ENCODE data around the gene CRYBA2. TPM values are rescaled to one million over a fixed set of nuclear protein-coding genes. Genes with fewer than 3 reads are reported as not detected.
A peak's percentile ranks its signal among the peaks of the same experiment; 100 is the strongest.

Gene CRYBA2
- total RNA-seq, 2 donors from 2014 or later, result not detected

- no peak overlapping the region for H3K27ac Mint-ChIP-seq
- DNase-seq (no peak), ATAC-seq (replicated peaks in 1 of 2) (no peak)
- H3K9me3 Mint-ChIP-seq, result no peaks in the 10 kb centered on the region
- H3K4me1 Mint-ChIP-seq (ENCODE audit: low read depth), result peaks cover 35% of the 10 kb centered on the region
- no peaks in the 10 kb centered on the region for H3K36me3 Mint-ChIP-seq (ENCODE audit: insufficient read depth in 2 of 2)
- H3K4me3 Mint-ChIP-seq, result no peak overlapping the region
- H3K27me3 Mint-ChIP-seq (ENCODE audit: low read depth), result peaks cover 77% of the 10 kb centered on the region
Measured at GRCh38 chr2:219000569-219000960, 7.3 kb upstream of the CRYBA2 start.

DNA sequence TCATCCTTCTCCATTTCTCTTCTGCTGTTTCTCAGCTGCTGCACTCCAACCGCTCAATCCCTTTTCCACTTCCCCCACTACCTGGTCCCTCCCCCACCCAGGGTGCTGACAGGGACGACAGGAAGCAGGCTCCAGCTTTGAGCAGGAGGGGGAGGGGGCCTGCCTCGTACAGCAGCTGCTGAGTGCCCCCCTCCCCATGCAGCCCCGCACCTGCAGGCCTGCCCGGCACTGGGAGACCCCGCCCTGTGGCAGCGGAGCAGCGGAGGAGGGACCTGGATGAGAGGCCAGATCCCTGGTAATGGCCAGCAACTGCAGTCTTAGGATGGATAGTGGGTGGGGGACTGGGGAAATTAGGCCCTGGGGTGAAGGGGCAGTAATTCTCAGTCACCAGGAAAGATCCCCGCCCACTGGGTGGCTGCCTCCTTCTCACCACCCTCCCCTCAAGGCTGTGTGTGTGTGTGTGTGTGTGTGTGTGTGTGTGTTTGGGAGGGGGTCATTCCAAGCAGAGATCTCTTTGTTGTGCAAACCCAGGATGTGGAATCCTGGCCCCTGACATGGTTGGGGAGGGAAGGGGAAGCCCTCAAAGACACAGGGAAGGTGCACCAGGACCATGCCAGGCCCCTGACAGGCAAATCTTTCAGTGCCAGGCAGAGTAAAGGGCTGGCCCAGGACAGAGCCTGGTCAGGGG, 6.8 kb upstream of the CRYBA2 start:
- DNase-seq (no peak), ATAC-seq (replicated peaks in 1 of 2) (no peak)
- no peak overlapping the region for H3K27ac Mint-ChIP-seq
- H3K4me1 Mint-ChIP-seq (ENCODE audit: low read depth), result peaks cover 37% of the 10 kb centered on the region
- no peaks in the 10 kb centered on the region for H3K36me3 Mint-ChIP-seq (ENCODE audit: insufficient read depth in 2 of 2)
- no peaks in the 10 kb centered on the region for H3K9me3 Mint-ChIP-seq
- peaks cover 77% of the 10 kb centered on the region for H3K27me3 Mint-ChIP-seq (ENCODE audit: low read depth)
- no peak overlapping the region for H3K4me3 Mint-ChIP-seq

DNA sequence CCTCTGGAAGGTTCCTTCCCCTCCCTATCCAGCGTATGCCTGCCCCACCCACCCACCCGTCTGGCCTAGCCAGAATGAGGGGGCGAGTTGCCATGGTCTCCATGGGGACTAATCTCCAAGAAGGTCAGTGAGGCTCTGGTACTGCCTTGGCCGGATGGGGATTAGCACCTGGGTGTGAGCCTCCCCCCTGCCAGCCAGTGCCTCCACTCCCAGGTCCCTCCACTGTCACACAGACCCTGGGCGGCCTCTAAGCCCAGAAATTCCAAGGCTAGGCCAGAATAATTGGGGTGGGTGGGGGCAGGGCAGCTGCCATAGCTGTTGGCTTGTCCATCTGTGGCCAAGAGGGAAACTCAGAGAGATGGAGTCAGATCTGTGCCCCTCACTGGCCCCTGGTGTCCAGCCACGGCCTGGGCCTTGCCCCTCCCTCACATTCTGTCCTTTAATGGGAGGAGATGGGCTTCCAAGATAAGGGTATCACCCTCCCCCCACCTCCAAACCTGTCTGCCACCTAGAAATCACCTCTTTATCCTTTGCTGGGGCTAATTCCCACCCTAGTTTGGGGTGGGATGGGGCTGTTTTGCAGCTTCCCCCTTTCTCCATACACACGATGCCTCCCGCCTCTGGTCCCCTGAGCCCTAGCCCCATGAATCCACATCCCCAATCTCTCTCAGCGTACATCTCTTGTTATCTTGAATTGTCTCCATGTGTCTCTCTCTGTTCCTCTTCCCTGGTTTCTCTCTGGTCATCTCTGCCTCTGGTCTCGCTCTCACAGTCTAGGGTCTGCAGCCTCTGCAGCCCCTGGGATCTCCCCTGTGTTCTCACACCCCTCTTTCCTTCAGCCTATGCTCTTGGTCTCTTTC, 6.0 kb upstream of the CRYBA2 start:
- no peak overlapping the region for H3K4me3 Mint-ChIP-seq
- H3K27ac Mint-ChIP-seq, result no peak overlapping the region
- H3K9me3 Mint-ChIP-seq, result no peaks in the 10 kb centered on the region
- DNase-seq, result no peak
- no peak for ATAC-seq (replicated peaks in 1 of 2)
- peaks cover 77% of the 10 kb centered on the region for H3K27me3 Mint-ChIP-seq (ENCODE audit: low read depth)
- H3K36me3 Mint-ChIP-seq (ENCODE audit: insufficient read depth in 2 of 2), result no peaks in the 10 kb centered on the region
- H3K4me1 Mint-ChIP-seq (ENCODE audit: low read depth), result peaks cover 37% of the 10 kb centered on the region

DNA sequence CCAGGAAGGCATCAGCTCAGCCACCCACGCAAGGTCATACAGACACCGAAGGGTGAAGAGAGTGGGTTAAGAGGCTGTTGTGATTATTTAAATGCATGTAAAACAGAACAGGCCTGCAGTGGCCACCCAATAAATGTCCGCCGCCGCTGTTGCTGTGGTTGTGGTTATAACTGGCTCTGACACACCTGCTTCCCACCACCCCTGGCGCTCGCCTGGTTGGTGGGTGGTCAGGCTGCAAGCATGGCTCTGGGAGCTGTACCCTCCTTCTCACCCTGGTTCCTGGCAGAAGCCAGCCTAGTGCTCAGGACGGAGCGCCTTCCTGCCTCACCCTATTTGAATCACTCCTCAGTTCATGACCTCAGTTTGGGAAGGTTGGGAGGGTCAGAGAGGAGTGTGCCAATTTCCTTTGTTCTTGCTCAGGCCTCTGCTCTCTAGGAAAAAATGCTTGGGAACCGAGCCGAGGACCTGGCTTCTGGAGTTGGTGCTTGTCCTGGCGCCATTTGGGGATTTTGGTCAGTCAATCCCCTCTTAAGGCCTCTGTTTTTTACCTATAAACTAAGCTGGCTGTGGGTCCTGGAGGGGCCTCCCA, 5.3 kb upstream of the CRYBA2 start:
- H3K27ac Mint-ChIP-seq, result no peak overlapping the region
- H3K27me3 Mint-ChIP-seq (ENCODE audit: low read depth), result peaks cover 76% of the 10 kb centered on the region
- no peaks in the 10 kb centered on the region for H3K9me3 Mint-ChIP-seq
- no peak overlapping the region for H3K4me3 Mint-ChIP-seq
- ATAC-seq (replicated peaks in 1 of 2), result no peak
- H3K36me3 Mint-ChIP-seq (ENCODE audit: insufficient read depth in 2 of 2), result no peaks in the 10 kb centered on the region
- DNase-seq, result no peak
- H3K4me1 Mint-ChIP-seq (ENCODE audit: low read depth), result peaks cover 29% of the 10 kb centered on the region

DNA sequence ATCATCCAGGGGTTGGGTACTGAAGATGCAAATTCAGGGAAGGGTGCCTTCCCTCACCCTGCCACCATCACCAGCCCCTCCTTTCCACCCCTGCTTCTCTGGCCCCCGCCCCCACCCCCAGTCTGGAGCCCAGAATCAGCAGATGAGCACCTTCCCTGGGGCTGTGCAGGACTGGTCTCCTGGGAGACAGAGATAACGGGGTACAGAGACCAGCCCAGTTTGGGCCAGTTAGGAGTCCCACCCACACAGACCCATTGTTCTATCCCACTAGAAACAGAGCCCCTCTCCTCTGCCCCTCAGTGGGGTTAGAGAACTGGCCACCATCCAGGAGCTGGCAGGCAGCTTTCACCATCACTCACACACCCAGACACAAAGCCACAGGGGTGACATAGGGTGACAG, 4.5 kb upstream of the CRYBA2 start:
- Mint-ChIP-seq H3K4me1 (ENCODE audit: low read depth) (peaks cover 23% of the 10 kb centered on the region), H3K27ac (no peak overlapping the region)

DNA sequence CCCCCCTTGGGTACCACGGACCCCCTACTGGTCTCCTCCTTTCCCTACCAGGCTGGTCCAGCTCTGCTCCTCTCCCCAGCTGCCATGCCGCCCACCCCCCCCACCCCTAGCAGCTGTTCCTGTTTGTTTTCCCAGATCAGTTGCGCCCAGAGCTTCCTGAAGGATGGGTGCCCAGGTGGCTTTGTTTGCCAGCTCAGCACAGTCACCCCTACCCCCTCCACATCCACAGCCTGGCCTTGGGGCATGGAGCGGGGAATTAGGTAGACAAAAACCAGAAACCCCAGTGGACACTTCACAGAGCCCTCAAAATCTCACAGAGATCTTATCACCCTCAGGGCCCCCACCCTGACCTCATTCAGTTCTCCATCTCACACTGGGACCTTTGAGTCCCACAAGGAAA, 3.7 kb upstream of the CRYBA2 start:
- ATAC-seq (replicated peaks in 1 of 2), result no peak
- H3K27ac Mint-ChIP-seq, result no peak overlapping the region
- no peaks in the 10 kb centered on the region for H3K9me3 Mint-ChIP-seq
- no peak overlapping the region for H3K4me3 Mint-ChIP-seq
- peaks cover 67% of the 10 kb centered on the region for H3K27me3 Mint-ChIP-seq (ENCODE audit: low read depth)
- H3K36me3 Mint-ChIP-seq (ENCODE audit: insufficient read depth in 2 of 2), result no peaks in the 10 kb centered on the region
- no peak for DNase-seq
- peaks cover 18% of the 10 kb centered on the region for H3K4me1 Mint-ChIP-seq (ENCODE audit: low read depth)

More for the DNA sequence above, 4.5 kb upstream of the CRYBA2 start:
- ATAC-seq (replicated peaks in 1 of 2) (no peak), DNase-seq (no peak)
- H3K27me3 Mint-ChIP-seq (ENCODE audit: low read depth), result peaks cover 68% of the 10 kb centered on the region
- no peaks in the 10 kb centered on the region for H3K36me3 Mint-ChIP-seq (ENCODE audit: insufficient read depth in 2 of 2)
- H3K9me3 Mint-ChIP-seq, result no peaks in the 10 kb centered on the region
- H3K4me3 Mint-ChIP-seq, result no peak overlapping the region

DNA sequence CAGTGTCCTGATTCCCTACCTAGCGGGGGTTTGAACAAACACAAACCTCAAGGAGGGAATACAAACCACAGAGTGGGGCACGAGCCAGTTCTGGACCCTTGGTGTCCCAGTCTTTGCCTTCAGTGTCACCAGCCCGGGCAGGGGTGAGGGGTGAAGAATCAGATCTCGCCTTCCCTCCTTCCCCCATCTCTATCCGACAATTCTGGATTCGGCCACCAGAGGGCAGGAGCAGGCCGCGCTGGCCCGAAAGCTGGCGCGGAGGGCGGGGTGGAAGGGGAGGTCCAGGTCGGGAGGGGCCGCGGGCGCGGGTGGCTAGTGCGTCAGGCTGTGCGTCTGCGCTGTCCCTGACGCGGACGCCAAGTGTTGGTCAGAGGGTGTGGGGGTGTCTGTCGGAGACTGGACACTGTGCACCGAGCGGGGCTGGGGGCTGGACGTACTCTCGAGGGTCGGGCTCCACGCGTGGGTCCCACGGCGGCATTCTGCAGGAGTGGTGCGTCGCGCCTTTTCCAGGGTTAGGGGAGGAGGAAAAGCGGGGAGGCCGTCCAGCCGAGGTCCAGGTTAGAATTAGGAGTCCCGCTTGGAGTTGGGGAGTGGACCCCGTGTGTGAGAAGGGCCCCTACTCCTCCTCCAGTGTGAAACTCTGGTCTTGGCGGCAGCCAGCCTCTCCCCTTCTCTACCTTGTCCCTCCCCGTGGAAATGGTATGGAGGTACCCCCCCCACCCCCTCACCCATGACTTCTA, 2.9 kb upstream of the CRYBA2 start:
- Mint-ChIP-seq H3K27me3 (ENCODE audit: low read depth) (peaks cover 74% of the 10 kb centered on the region), H3K36me3 (ENCODE audit: insufficient read depth in 2 of 2) (no peaks in the 10 kb centered on the region), H3K4me3 (peak overlapping the region; percentile 40 to 45), H3K4me1 (ENCODE audit: low read depth) (peaks cover 18% of the 10 kb centered on the region), H3K27ac (no peak overlapping the region), H3K9me3 (no peaks in the 10 kb centered on the region)
- ATAC-seq (replicated peaks in 1 of 2) (peak; percentile 78 to 79), DNase-seq (peak; percentile 88 to 89)

GRCh38 chr2:218995561-218995960, 2.3 kb upstream of the CRYBA2 start:
- Mint-ChIP-seq H3K4me1 (ENCODE audit: low read depth) (peaks cover 18% of the 10 kb centered on the region), H3K27me3 (ENCODE audit: low read depth) (peaks cover 80% of the 10 kb centered on the region), H3K9me3 (no peaks in the 10 kb centered on the region), H3K36me3 (ENCODE audit: insufficient read depth in 2 of 2) (no peaks in the 10 kb centered on the region), H3K27ac (no peak overlapping the region), H3K4me3 (peak overlapping the region in 1 of 2 donors; percentile 39)
- ATAC-seq (replicated peaks in 1 of 2) (peak; percentile 22 to 23), DNase-seq (no peak)

DNA sequence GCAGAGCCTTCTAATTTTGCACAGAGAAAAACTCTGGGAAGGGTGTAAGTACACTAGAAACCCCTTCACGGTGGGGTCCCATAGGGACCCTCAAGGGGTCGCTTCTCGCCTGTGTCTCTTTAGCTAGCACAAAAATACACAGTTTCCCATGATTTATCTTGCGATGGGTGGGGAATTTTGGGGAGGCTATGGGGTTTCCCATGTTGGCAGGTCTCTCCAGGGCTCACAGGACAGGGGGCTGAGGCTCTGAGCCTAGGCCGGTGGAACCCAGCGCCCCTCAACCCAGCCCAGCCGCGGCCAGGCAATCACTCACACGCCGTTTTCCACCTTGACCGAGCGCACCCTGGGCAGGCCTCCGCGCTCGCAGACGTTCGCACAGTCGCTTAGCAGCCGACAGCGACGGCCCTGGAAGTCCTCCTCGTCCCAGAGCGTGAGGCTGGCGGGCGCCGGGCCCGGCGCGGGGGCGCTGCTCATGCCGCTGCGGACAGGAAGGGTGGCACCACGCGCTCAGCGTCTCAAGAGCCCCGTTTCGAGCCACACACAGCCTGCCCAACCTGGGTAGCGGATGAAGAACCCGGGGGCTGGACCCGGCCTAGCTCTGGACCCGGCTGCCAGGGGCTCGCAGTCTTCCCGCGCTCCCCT, 398 bp downstream of the CRYBA2 start:
- ATAC-seq (replicated peaks in 1 of 2), result peak; percentile 8 to 12
- Mint-ChIP-seq H3K27ac (no peak overlapping the region), H3K36me3 (ENCODE audit: insufficient read depth in 2 of 2) (no peaks in the 10 kb centered on the region), H3K9me3 (no peaks in the 10 kb centered on the region), H3K4me3 (peak overlapping the region in 1 of 2 donors; percentile 42), H3K4me1 (ENCODE audit: low read depth) (peaks cover 11% of the 10 kb centered on the region), H3K27me3 (ENCODE audit: low read depth) (peaks cover 83% of the 10 kb centered on the region)
- no peak for DNase-seq

GRCh38 chr2:218992196-218992595, 1.0 kb downstream of the CRYBA2 start:
- H3K4me3 Mint-ChIP-seq, result no peak overlapping the region
- no peaks in the 10 kb centered on the region for H3K36me3 Mint-ChIP-seq (ENCODE audit: insufficient read depth in 2 of 2)
- H3K4me1 Mint-ChIP-seq (ENCODE audit: low read depth), result peaks cover 11% of the 10 kb centered on the region

DNA sequence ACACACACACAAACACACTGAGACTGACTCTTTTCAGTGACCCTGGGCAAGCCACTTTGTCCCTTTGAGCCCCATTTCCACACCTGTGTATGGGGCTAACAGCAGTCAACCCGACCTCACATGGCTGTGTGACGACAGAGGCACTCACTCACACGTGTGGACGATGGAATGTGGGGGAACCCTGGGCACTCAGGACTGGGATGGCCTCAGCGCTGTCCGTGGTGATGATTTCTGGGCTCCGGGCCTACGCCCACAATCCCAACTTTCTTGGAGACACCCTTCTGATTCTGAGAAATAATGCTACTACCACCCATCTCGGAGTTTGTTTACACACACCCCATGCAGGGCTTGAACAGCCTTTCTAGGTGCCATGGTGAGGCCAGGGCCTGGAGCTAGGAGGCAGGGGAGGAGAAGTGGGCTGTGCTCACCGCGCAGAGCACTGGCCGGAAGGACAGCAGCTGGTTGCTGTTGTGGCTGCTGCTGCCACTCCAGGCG, 1.5 kb downstream of the CRYBA2 start:
- ATAC-seq (replicated peaks in 1 of 2) (no peak), DNase-seq (no peak)
- H3K36me3 Mint-ChIP-seq (ENCODE audit: insufficient read depth in 2 of 2), result no peaks in the 10 kb centered on the region
- H3K27me3 Mint-ChIP-seq (ENCODE audit: low read depth), result peaks cover 84% of the 10 kb centered on the region
- no peak overlapping the region for H3K27ac Mint-ChIP-seq
- peaks cover 11% of the 10 kb centered on the region for H3K4me1 Mint-ChIP-seq (ENCODE audit: low read depth)
- no peaks in the 10 kb centered on the region for H3K9me3 Mint-ChIP-seq
- no peak overlapping the region for H3K4me3 Mint-ChIP-seq

More at GRCh38 chr2:218992196-218992595, 1.0 kb downstream of the CRYBA2 start:
- Mint-ChIP-seq H3K27ac (no peak overlapping the region), H3K27me3 (ENCODE audit: low read depth) (peaks cover 83% of the 10 kb centered on the region), H3K9me3 (no peaks in the 10 kb centered on the region)
- no peak for DNase-seq
- no peak for ATAC-seq (replicated peaks in 1 of 2)

GRCh38 chr2:218990612-218991011, 2.6 kb downstream of the CRYBA2 start:
- peaks cover 3% of the 10 kb centered on the region for H3K4me1 Mint-ChIP-seq (ENCODE audit: low read depth)
- no peaks in the 10 kb centered on the region for H3K36me3 Mint-ChIP-seq (ENCODE audit: insufficient read depth in 2 of 2)
- no peaks in the 10 kb centered on the region for H3K9me3 Mint-ChIP-seq
- no peak overlapping the region for H3K4me3 Mint-ChIP-seq
- H3K27me3 Mint-ChIP-seq (ENCODE audit: low read depth), result peaks cover 86% of the 10 kb centered on the region
- no peak for DNase-seq
- no peak for ATAC-seq (replicated peaks in 1 of 2)
- no peak overlapping the region for H3K27ac Mint-ChIP-seq

Measured in activated T-cell treated with anti-CD3 and anti-CD28 coated beads, Interleukin-2, amount 50 U/mL, for 72 hours (primary cell).